Transverse colon (tissue), 4 donors: ENCODE results near the gene COX7A2L. TPM values are rescaled to one million over a fixed set of nuclear protein-coding genes. Genes with fewer than 3 reads are reported as not detected.

Experiments used
- DNase-seq: peaks from one replicate; pipeline ENCODE4 v3.0.0-alpha.2; 2019
- H3K27ac ChIP-seq, 4 donors: fragments of 200-600 bp; sonication (generic); 2 replicates each; pipeline ENCODE4 v1.5.1; 2016 to 2018; ENCODE audit warnings: inconsistent platforms in 4 of 4
- H3K27me3 ChIP-seq: fragments of 200-600 bp; sonication (generic); 2 replicates; pipeline ENCODE4 v1.5.1; 2017; ENCODE audit warnings: inconsistent platforms
- H3K36me3 ChIP-seq, 4 donors: fragments of 200-600 bp; sonication (generic); 2 replicates each; pipeline ENCODE4 v1.5.1; 2017 to 2019; ENCODE audit warnings: inconsistent platforms in 4 of 4
- H3K4me1 ChIP-seq, 4 donors: fragments of 200-600 bp; sonication (generic); 2 replicates each; pipeline ENCODE4 v1.5.1; 2017 to 2020; ENCODE audit warnings: inconsistent platforms in 4 of 4
- H3K4me3 ChIP-seq, 4 donors: fragments of 200-600 bp; sonication (generic); 1 replicate in 1 of 4; 2 replicates in 3 of 4; pipeline versions ENCODE4 v1.5.1 to v1.6.1; 2017 to 2019; ENCODE audit warnings: inconsistent platforms in 4 of 4
- H3K9me3 ChIP-seq, 2 donors: fragments of 200-600 bp; sonication (generic); 2 replicates each; pipeline ENCODE4 v1.5.1; 2017 to 2019; ENCODE audit warnings: inconsistent platforms in 2 of 2
- CTCF ChIP-seq, 5 experiments: fragments of 200-600 bp in 3 of 5; fragments of 450-650 bp in 2 of 5; sonication (generic) in 3 of 5; IDR thresholded peaks; 1 replicate in 2 of 5; 2 replicates in 3 of 5; pipeline ENCODE4 v1.5.1; 2016 to 2017; ENCODE audit warnings: antibody characterized with exemption in 5 of 5, inconsistent platforms in 3 of 5, mild to moderate bottlenecking in 2 of 5, moderate library complexity in 1 of 5
- EP300 ChIP-seq: sonication (generic); formaldehyde crosslinking; IDR thresholded peaks from one replicate; pipeline ENCODE4 v1.6.1; 2017; ENCODE audit warnings: antibody characterized with exemption, low read depth
- POLR2A ChIP-seq: fragments of 450-650 bp; IDR thresholded peaks from one replicate; pipeline ENCODE4 v1.6.1; 2016; ENCODE audit warnings: antibody characterized with exemption, mild to moderate bottlenecking, moderate library complexity
- POLR2AphosphoS5 ChIP-seq, 3 donors: sonication (generic); formaldehyde crosslinking; IDR thresholded peaks; one replicate each; pipeline ENCODE4 v1.6.1; 2016; ENCODE audit warnings: antibody characterized with exemption in 3 of 3
- WGBS, 2 donors: methylation state at CpG; one replicate each; pipeline ENCODE4 v1.1.5; 2018; ENCODE audit warnings: low coverage in 1 of 2; 5-methylcytosine and 5-hydroxymethylcytosine counted together
- in situ Hi-C, 4 donors: fragments of 200-750 bp; cut with MboI; loops; one replicate each; pipeline versions ENCODE4 v1.15.0 to v1.15.1; 2017; ENCODE audit warnings: low sequenced_read_pairs in 3 of 4, low pct_ligation_motif_present in 1 of 4, low pct_unique_long_range_greater_than_20kb in 1 of 4
- intact Hi-C: fragments of 100-400 bp; cut with DNase I; formaldehyde crosslinking; loops from one replicate; pipeline ENCODE4 v1.15.1; 2023; ENCODE audit warnings: low total_unique reads
- total RNA-seq, 4 donors: library from RNA; depleted of rRNA; stranded (reverse); fragments of >200 nt; gene quantifications; one replicate each; pipeline ENCODE4 v1.1.0, GENCODE V29; 2016

COX7A2L gene
- total RNA-seq, 4 donors from 2014 or later = 12.3 to 180 (median 152) TPM

DNA sequence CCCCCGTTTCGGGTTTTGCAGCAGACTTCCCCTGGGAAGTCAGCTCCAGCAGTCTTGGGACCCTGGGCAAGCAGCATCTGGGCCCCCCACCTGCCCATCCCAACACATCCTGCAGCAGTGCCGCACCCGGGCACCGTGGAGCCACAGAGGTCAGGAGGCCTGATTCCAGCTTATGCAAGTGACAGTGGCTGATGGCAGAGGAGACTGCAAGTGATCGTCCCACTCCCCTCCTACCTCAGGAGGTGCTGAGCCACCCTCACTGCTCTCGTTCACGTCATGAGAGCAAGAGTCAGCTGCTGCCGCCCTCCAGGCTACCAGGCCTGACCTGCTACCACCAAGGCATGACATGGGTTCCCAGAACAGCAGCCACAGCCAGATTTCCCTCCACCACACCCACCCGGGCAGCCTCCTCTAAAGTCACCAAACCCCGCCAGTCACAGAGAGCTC, 18.2 kb downstream of the COX7A2L start:
- no peak for DNase-seq
- no peaks in the 10 kb centered on the region for H3K27me3 ChIP-seq
- no peak overlapping the region for H3K4me3 ChIP-seq
- no peak for TF ChIP-seq POLR2A
- TF ChIP-seq CTCF (IDR thresholded peaks at IDR 0.05) = no peak
- TF ChIP-seq EP300 = no peak
- no peak for TF ChIP-seq POLR2AphosphoS5 (IDR thresholded peaks at IDR 0.05)
- H3K4me1 ChIP-seq = peaks cover 0 to 10% (median 6%) of the 10 kb centered on the region in 4 donors
- H3K27ac ChIP-seq = no peak overlapping the region
- H3K36me3 ChIP-seq = peaks cover 0 to 8% (median 0%) of the 10 kb centered on the region in 4 donors
- H3K9me3 ChIP-seq = no peaks in the 10 kb centered on the region
- intact Hi-C loops = no loop called here
- in situ Hi-C loops = loop anchor here in 3 of 4 donors (25.0 kb wide), 2 partner anchors 231 to 481 kb away; no protein-coding TSS in a partner anchor
- WGBS, 2 donors = 79% methylated on average over 11 of the region's 11 CpGs; no CpG with 5 or more reads in 1 of the 2 donors

DNA sequence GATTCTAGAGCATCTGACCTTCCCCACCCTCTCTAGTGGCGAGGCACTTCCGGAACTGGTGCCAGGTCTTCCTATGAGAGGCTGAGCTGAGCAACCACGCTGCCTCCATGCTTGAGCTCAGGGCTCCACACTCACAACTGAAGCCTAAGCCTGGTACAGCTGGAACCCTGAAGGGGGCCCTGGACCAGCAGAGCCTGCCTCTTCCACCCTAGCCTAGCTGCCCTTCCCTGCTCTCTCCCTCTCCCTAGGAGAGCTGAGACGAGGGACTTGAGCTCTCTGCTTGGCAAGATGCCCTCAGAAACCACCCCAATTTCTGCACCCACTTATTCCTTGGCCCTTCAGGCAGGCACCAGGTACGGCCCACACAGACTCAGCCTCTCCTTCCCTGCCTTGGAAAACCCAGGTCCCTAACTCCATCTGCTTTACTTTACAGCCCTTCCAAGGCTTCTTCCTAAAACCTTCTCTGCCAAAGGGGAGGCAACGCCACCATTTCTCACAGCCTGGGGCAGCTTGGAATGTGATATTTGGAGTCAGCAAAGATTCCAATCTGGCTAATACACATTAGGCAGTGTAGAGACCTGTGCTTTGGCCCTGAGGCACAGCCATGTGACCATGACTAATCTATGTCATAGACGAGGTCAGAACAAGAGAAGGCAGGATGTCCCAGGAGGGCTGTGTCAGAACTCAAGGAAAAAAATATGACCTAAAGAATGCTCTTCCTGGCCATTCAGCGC, 18.8 kb downstream of the COX7A2L start:
- Histone ChIP-seq H3K9me3 (no peaks in the 10 kb centered on the region), H3K27ac (no peak overlapping the region), H3K36me3 (peaks cover 0 to 8% (median 0%) of the 10 kb centered on the region in 4 donors), H3K4me3 (no peak overlapping the region), H3K27me3 (no peaks in the 10 kb centered on the region), H3K4me1 (peaks cover 0 to 10% (median 6%) of the 10 kb centered on the region in 4 donors)
- intact Hi-C loops = no loop called here
- no peak for TF ChIP-seq POLR2A
- TF ChIP-seq CTCF (IDR thresholded peaks at IDR 0.05) = no peak
- no peak for TF ChIP-seq EP300
- no peak for TF ChIP-seq POLR2AphosphoS5 (IDR thresholded peaks at IDR 0.05)
- 86% methylated on average over 8 of the region's 8 CpGs; no CpG with 5 or more reads in 1 of the 2 donors for WGBS, 2 donors
- in situ Hi-C loops = loop anchor here in 3 of 4 donors (25.0 kb wide), 2 partner anchors 230 to 480 kb away; no protein-coding TSS in a partner anchor
- no peak for DNase-seq

- Histone ChIP-seq H3K9me3 (no peaks in the 10 kb centered on the region), H3K27me3 (no peaks in the 10 kb centered on the region), H3K27ac (no peak overlapping the region), H3K4me3 (no peak overlapping the region), H3K36me3 (peaks cover 0 to 8% (median 0%) of the 10 kb centered on the region in 4 donors), H3K4me1 (peaks cover 0 to 10% (median 6%) of the 10 kb centered on the region in 4 donors)
- in situ Hi-C loops = loop anchor here in 3 of 4 donors (25.0 kb wide), 2 partner anchors 229 to 479 kb away; no protein-coding TSS in a partner anchor
- WGBS, 2 donors = 90% methylated on average over 10 of the region's 10 CpGs; no CpG with 5 or more reads in 1 of the 2 donors
- DNase-seq = no peak
- intact Hi-C loops = no loop called here
- TF ChIP-seq POLR2A (no peak), EP300 (no peak), POLR2AphosphoS5 (IDR thresholded peaks at IDR 0.05) (no peak), CTCF (IDR thresholded peaks at IDR 0.05) (no peak)
Measured at GRCh38 chr2:42340938-42341636, 19.9 kb downstream of the COX7A2L start.
